GM18873 (cell line): ENCODE data around the gene CNTN4.

ENCODE experiments used
- ATAC-seq: cut with Tn5 transposase; IDR thresholded peaks from one replicate; pipeline ENCODE4 v1.9.1; 2021; ENCODE audit warnings: mild to moderate bottlenecking, moderate library complexity, moderate number of reproducible peaks; ENCODE audit not compliant: unreplicated experiment, low FRiP score

The CNTN4 gene

GRCh38 chr3:2375376-2375775 is 276.7 kb downstream of the CNTN4 start:
- ATAC-seq, result no peak

GRCh38 chr3:2377281-2377680 is 278.6 kb downstream of the CNTN4 start:
- ATAC-seq, result no peak

GRCh38 chr3:2390926-2391532 is 292.4 kb downstream of the CNTN4 start:
- no peak for ATAC-seq

- ATAC-seq, result no peak
Observed at GRCh38 chr3:2391896-2392295, 293.2 kb downstream of the CNTN4 start.

GRCh38 chr3:2392981-2393380 is 294.3 kb downstream of the CNTN4 start:
- ATAC-seq, result no peak

- no peak for ATAC-seq
Observed at GRCh38 chr3:2415083-2415482, 316.4 kb downstream of the CNTN4 start.

- no peak for ATAC-seq
Observed at GRCh38 chr3:2420919-2421318, 322.3 kb downstream of the CNTN4 start.

- no peak for ATAC-seq
Observed at GRCh38 chr3:2423143-2423542, 324.5 kb downstream of the CNTN4 start.

GRCh38 chr3:2441558-2441957 is 342.9 kb downstream of the CNTN4 start:
- no peak for ATAC-seq

- ATAC-seq, result no peak
Observed at GRCh38 chr3:2446146-2446545, 347.5 kb downstream of the CNTN4 start.

- ATAC-seq, result no peak
Observed at GRCh38 chr3:2452249-2452648, 353.6 kb downstream of the CNTN4 start.

- ATAC-seq, result no peak
Observed at GRCh38 chr3:2454865-2455264, 356.2 kb downstream of the CNTN4 start.

- ATAC-seq, result no peak
Observed at GRCh38 chr3:2456788-2457187, 358.1 kb downstream of the CNTN4 start.

- ATAC-seq, result no peak
Observed at GRCh38 chr3:2458816-2459215, 360.1 kb downstream of the CNTN4 start.

GRCh38 chr3:2465842-2466241 is 367.2 kb downstream of the CNTN4 start:
- no peak for ATAC-seq

- ATAC-seq, result no peak
Observed at GRCh38 chr3:2468816-2469215, 370.1 kb downstream of the CNTN4 start.

- ATAC-seq, result no peak
Observed at GRCh38 chr3:2476996-2477395, 378.3 kb downstream of the CNTN4 start.

GRCh38 chr3:2477620-2478019 is 379.0 kb downstream of the CNTN4 start:
- no peak for ATAC-seq

GRCh38 chr3:2484162-2485026 is 385.7 kb downstream of the CNTN4 start:
- no peak for ATAC-seq

GRCh38 chr3:2485027-2485375 is 386.3 kb downstream of the CNTN4 start:
- no peak for ATAC-seq

GRCh38 chr3:2495746-2496145 is 397.1 kb downstream of the CNTN4 start:
- ATAC-seq, result no peak

GRCh38 chr3:2504912-2505311 is 406.2 kb downstream of the CNTN4 start:
- no peak for ATAC-seq
